ENCODE measurements around the gene GSTO1.

The GSTO1 gene

DNA sequence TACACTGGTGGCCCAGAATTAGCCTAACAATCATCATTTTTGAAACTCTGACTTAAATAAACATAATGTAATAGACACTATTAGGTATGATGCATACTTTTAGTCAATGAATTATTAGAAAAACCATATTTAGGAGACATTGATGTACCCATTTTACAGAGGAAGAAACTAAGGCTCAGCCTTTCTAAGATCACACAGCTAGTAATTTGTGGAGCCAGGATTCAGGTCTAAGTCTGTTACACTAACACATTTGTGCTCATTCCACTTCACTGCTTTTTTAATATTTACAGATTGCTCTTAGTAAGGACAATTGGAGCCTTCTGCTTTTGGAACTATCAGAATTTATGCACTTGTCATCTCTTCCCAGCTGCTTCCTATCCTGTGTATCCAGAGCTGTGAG, 31.4 kb upstream of the GSTO1 start:
- DNase-seq (ENCODE audit: low read depth, low spot score), result no peak
- no peak overlapping the region for H3K4me3 ChIP-seq (ENCODE audit: low read depth, low read length)
- TF ChIP-seq, protein P1, sequence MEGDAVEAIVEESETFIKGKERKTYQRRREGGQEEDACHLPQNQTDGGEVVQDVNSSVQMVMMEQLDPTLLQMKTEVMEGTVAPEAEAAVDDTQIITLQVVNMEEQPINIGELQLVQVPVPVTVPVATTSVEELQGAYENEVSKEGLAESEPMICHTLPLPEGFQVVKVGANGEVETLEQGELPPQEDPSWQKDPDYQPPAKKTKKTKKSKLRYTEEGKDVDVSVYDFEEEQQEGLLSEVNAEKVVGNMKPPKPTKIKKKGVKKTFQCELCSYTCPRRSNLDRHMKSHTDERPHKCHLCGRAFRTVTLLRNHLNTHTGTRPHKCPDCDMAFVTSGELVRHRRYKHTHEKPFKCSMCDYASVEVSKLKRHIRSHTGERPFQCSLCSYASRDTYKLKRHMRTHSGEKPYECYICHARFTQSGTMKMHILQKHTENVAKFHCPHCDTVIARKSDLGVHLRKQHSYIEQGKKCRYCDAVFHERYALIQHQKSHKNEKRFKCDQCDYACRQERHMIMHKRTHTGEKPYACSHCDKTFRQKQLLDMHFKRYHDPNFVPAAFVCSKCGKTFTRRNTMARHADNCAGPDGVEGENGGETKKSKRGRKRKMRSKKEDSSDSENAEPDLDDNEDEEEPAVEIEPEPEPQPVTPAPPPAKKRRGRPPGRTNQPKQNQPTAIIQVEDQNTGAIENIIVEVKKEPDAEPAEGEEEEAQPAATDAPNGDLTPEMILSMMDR (IDR thresholded peaks at IDR 0.05; ENCODE audit: low read depth, low read length), result no peak
- in situ Hi-C loops (cut with HindIII; ENCODE audit: low sequenced_read_pairs), result no loop called here

DNA sequence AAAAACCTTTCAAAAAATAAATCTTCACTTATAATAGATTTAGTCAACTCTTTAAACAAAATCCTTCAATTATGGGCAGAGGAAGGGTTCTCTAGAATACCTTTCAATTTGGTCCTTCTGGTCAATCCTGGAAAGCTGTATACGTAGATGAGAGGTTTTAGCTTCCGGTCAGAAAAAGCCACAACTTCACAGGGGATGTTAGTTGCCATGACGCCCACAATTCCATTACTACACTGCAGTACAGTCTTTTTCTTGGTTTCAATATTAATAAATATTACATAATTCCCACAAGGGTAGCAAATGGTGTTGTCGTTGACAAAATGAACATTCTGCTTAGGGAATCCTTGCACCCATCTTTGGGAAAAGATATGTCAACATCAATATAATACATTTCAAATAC, 24.2 kb upstream of the GSTO1 start:
- DNase-seq (ENCODE audit: low read depth, low spot score), result no peak
- TF ChIP-seq, protein P1 (IDR thresholded peaks at IDR 0.05; ENCODE audit: low read depth, low read length), result no peak
- in situ Hi-C loops (cut with HindIII; ENCODE audit: low sequenced_read_pairs), result no loop called here
- no peak overlapping the region for H3K4me3 ChIP-seq (ENCODE audit: low read depth, low read length)

DNA sequence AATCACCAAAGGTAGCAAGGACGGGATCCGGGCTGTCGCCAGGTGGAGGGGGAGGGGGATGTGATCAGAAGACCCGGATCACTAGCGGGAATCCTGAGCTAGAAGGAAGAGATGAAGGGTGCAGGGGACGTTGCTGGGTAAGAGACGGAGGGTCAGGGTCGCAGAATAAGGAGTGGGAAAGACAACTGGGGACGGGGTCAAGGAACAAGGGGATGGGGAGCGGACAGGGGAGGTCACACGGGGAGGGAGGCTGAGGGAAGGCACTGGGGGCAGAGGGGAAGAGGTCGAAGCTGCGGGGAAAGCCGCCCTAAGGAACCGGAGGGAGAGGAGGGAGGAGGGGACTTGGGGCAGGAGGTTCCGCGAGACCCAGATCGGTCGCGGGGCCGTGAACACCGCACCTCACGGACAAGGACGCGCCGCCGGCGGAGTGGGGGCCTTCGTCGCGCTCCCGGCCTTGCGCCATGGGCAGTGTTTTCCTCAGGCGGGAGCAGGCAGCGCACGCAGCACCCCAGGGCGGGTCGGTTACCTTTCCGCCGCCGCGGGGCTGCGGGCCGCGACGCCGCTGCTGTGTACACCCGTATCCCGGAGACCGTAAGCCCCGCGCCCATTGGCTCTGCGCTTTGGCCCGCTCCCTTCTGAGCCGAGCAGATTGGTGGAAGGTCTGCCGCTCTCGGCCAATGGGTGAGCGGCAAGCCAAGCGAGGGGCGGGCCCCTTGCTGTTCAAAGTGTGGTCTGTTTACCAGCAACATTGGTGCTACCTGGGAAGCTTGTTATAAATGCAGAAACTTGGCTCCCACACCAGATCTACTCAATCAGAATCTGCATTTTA, 22.7 kb upstream of the GSTO1 start, which contains the start of gene CFAP43:
Gene CFAP43 (minus strand): TSS at position 581 of the 829 bp plus-strand sequence. CDS start 118 bp downstream, at position 463.
- TF ChIP-seq, protein P1 (IDR thresholded peaks at IDR 0.05; ENCODE audit: low read depth, low read length), result no peak
- H3K4me3 ChIP-seq (ENCODE audit: low read depth, low read length), result peak within 1 kb of the TSS; percentile 81
- peak; percentile 95 for DNase-seq (ENCODE audit: low read depth, low spot score)
- in situ Hi-C loops (cut with HindIII; ENCODE audit: low sequenced_read_pairs), result no loop called here

DNA sequence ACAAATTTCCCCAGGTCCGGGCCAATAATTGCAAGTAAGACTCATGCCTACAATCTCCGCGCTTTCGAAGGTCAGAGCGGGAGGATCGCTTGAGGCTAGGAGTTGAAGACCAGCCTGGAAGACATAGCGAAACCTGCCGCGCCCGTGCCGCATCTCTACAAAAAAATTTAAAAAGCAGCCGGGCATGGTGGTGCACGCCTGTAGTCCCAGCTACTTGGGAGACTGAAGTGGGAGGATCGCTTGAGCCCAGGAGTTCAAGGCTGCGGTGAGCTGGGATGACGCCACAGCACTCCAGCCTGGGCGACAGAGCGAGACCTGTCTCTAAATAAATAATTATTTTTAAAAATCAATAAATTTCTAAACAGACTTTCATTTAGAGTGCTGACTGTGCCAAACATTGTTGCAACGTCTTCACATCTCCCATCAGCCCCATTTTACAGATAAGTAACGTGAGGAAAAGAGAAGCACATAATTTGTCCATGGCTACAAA, 22.0 kb upstream of the GSTO1 start:
- DNase-seq (ENCODE audit: low read depth, low spot score), result no peak
- H3K4me3 ChIP-seq (ENCODE audit: low read depth, low read length), result peak overlapping the region; percentile 81
- TF ChIP-seq, protein P1 (IDR thresholded peaks at IDR 0.05; ENCODE audit: low read depth, low read length), result no peak
- in situ Hi-C loops (cut with HindIII; ENCODE audit: low sequenced_read_pairs), result no loop called here

DNA sequence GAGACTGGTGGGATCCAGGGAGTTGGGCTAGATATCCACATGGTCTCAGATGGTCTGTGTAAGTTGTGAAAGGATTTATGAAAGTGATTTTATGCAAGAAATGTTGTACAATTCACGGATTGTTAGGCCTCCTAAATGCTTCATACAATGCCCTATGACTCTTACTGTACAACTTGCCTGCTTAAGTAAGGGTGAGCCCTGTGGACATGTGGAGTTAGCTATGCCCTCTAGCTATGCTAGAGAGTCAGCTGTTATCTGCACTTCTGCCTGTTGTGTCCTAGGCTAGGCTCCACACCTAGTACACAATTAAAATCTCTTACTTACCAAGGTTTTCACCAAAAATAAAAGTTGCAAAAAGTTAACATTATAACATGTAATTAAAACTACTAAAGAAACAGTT, 20.9 kb upstream of the GSTO1 start:
- H3K4me3 ChIP-seq (ENCODE audit: low read depth, low read length), result no peak overlapping the region
- in situ Hi-C loops (cut with HindIII; ENCODE audit: low sequenced_read_pairs), result no loop called here
- TF ChIP-seq, protein P1 (IDR thresholded peaks at IDR 0.05; ENCODE audit: low read depth, low read length), result no peak
- no peak for DNase-seq (ENCODE audit: low read depth, low spot score)

DNA sequence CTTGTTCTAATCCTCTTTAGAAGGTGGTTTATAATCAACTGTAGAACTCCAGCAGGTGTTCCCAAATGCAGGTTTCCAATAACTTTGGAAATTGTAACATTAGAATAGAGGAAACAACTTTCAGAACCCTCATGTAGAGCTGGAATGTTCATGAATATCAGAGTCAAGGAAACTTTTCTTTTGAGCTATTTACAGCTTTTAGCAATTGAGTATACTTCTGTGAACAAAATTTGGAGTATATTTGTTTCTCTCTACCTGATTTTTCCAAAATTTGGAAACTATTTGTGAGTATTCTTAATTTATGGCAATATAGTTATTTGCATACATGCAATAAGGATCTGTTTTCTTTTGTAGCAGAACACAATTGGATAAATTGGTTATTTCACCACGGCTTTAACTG, 19.8 kb upstream of the GSTO1 start:
- in situ Hi-C loops (cut with HindIII; ENCODE audit: low sequenced_read_pairs), result no loop called here
- DNase-seq (ENCODE audit: low read depth, low spot score), result no peak
- no peak overlapping the region for H3K4me3 ChIP-seq (ENCODE audit: low read depth, low read length)
- TF ChIP-seq, protein P1 (IDR thresholded peaks at IDR 0.05; ENCODE audit: low read depth, low read length), result no peak

Data from astrocyte of the spinal cord (primary cell).